MM.1S (cell line): ENCODE results near the gene ARSG.
"Not testable (repeated sequence)": the region's sequence is repeated elsewhere in the genome, so short reads cannot be mapped to it uniquely, and the experiment has no call there.

Experiments used
- DNase-seq: peaks from one replicate; pipeline ENCODE4 v3.0.0-alpha.2; 2015
- H2AFZ ChIP-seq: fragments of 300-600 bp; sonication (generic); 2 replicates; pipeline ENCODE4 v1.6.0; 2016; ENCODE audit warnings: antibody characterized with exemption, low read length
- H3F3A ChIP-seq: fragments of 300-600 bp; sonication (generic); 2 replicates; pipeline ENCODE4 v1.6.1; 2016; ENCODE audit warnings: mild to moderate bottlenecking, antibody characterized with exemption, low read length, moderate library complexity, mixed read lengths; ENCODE audit not compliant: insufficient read depth
- H3K27ac ChIP-seq: fragments of 300-600 bp; sonication (generic); 2 replicates; pipeline ENCODE4 v1.5.1; 2016; ENCODE audit warnings: mild to moderate bottlenecking, low read length
- H3K27me3 ChIP-seq: fragments of 300-600 bp; sonication (generic); replicated peaks from 2 replicates; pipeline ENCODE4 v1.6.0; 2016; ENCODE audit warnings: low read length; ENCODE audit not compliant: insufficient read depth
- H3K36me3 ChIP-seq: fragments of 300-600 bp; sonication (generic); replicated peaks from 2 replicates; pipeline ENCODE4 v1.6.1; 2016; ENCODE audit warnings: mild to moderate bottlenecking, low read length, mixed read lengths; ENCODE audit not compliant: insufficient read depth
- H3K4me1 ChIP-seq: fragments of 300-600 bp; sonication (generic); 2 replicates; pipeline ENCODE4 v1.6.1; 2016; ENCODE audit warnings: low read length, mixed read lengths
- H3K4me2 ChIP-seq: fragments of 300-600 bp; sonication (generic); 2 replicates; pipeline ENCODE4 v1.6.0; 2016; ENCODE audit warnings: low read depth, low read length
- H3K4me3 ChIP-seq: fragments of 300-600 bp; sonication (generic); 2 replicates; pipeline ENCODE4 v1.5.1; 2016; ENCODE audit warnings: low read length, mixed read lengths
- H3K79me2 ChIP-seq: fragments of 300-600 bp; sonication (generic); 2 replicates; pipeline ENCODE4 v1.6.1; 2016; ENCODE audit warnings: mixed run types, low read length, mixed read lengths
- H3K9ac ChIP-seq: fragments of 300-600 bp; sonication (generic); 2 replicates; pipeline ENCODE4 v1.6.1; 2016; ENCODE audit warnings: low read length, mixed read lengths
- H3K9me2 ChIP-seq: fragments of 300-600 bp; sonication (generic); replicated peaks from 2 replicates; pipeline ENCODE4 v1.6.1; 2016; ENCODE audit warnings: mild to moderate bottlenecking, low read length, mixed read lengths; ENCODE audit not compliant: insufficient read depth
- H3K9me3 ChIP-seq: fragments of 300-600 bp; sonication (generic); replicated peaks from 2 replicates; pipeline ENCODE4 v1.6.1; 2016; ENCODE audit warnings: mild to moderate bottlenecking, low read length, mixed read lengths; ENCODE audit not compliant: insufficient read depth
- H4K20me1 ChIP-seq: fragments of 300-600 bp; sonication (generic); 2 replicates; pipeline ENCODE4 v1.6.1; 2016; ENCODE audit warnings: mild to moderate bottlenecking, low read length, moderate library complexity, mixed read lengths; ENCODE audit not compliant: insufficient read depth
- EZH2 ChIP-seq: fragments of 300-600 bp; sonication (generic); optimal IDR thresholded peaks from 2 replicates; pipeline ENCODE3; 2017; ENCODE audit warnings: low read depth, mild to moderate bottlenecking, antibody characterized with exemption, low read length, mixed read lengths
- EZH2phosphoT487 ChIP-seq: fragments of 300-600 bp; sonication (generic); IDR thresholded peaks from 2 replicates; pipeline ENCODE4 v1.6.1; 2018; ENCODE audit warnings: antibody characterized with exemption, low read length
- TF ChIP-seq, protein P1 (sequence below): fragments of 300-600 bp; sonication (generic); IDR thresholded peaks from 2 replicates; pipeline ENCODE4 v1.5.1; 2016; ENCODE audit warnings: antibody characterized with exemption, low read length, mixed read lengths

The ARSG gene

DNA sequence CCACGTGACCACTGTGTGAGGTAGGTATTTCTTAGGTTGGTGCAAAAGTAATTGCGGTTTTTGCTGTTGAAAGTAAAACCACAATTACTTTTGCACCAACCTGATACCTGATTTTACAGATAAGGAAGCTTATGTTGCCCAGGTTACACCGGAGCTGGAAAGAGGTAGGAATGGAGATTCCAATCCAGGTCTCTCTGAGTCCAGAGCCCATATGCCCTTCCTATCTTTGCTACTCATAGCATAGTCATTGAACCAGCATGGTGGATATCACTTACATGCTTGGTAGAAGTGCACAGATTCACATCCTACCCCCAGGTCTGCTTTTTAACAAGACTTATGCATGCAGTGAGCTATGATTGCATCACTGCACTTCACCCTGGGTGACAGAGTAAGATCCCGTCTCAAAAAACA lies 61.8 kb downstream of the ARSG start:
- no peak for TF ChIP-seq EZH2phosphoT487
- TF ChIP-seq, protein P1, sequence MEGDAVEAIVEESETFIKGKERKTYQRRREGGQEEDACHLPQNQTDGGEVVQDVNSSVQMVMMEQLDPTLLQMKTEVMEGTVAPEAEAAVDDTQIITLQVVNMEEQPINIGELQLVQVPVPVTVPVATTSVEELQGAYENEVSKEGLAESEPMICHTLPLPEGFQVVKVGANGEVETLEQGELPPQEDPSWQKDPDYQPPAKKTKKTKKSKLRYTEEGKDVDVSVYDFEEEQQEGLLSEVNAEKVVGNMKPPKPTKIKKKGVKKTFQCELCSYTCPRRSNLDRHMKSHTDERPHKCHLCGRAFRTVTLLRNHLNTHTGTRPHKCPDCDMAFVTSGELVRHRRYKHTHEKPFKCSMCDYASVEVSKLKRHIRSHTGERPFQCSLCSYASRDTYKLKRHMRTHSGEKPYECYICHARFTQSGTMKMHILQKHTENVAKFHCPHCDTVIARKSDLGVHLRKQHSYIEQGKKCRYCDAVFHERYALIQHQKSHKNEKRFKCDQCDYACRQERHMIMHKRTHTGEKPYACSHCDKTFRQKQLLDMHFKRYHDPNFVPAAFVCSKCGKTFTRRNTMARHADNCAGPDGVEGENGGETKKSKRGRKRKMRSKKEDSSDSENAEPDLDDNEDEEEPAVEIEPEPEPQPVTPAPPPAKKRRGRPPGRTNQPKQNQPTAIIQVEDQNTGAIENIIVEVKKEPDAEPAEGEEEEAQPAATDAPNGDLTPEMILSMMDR: no peak
- TF ChIP-seq EZH2: no peak
- no peaks in the 10 kb centered on the region for H3F3A ChIP-seq
- H3K9me3 ChIP-seq: no peaks in the 10 kb centered on the region
- no peak overlapping the region for H3K9ac ChIP-seq
- no peaks in the 10 kb centered on the region for H3K36me3 ChIP-seq
- H3K4me1 ChIP-seq: no peaks in the 10 kb centered on the region
- no peak overlapping the region for H3K4me3 ChIP-seq
- DNase-seq: no peak
- no peaks in the 10 kb centered on the region for H3K79me2 ChIP-seq
- no peak overlapping the region for H3K4me2 ChIP-seq
- H2AFZ ChIP-seq: no peak overlapping the region
- H4K20me1 ChIP-seq: no peaks in the 10 kb centered on the region
- no peak overlapping the region for H3K27ac ChIP-seq
- no peaks in the 10 kb centered on the region for H3K9me2 ChIP-seq
- no peaks in the 10 kb centered on the region for H3K27me3 ChIP-seq

DNA sequence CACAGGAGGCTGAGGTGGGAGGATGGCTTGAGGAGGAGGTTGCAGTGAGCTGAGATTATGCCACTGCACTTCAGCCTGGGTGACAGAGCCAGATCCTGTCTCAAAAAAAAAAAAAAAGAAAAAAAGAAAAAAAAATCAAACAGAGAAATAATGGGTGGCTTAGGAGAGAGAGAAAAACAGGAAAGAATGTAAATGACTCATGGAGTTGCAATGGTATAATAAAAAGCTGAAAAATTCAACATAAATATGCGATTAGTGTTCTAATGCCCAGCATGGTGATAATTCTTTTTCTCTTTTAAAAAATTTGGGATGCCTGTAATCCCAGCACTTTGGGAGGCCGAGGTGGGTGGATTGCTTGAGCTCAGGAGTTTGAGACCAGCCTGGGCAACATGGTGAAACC lies 63.0 kb downstream of the ARSG start:
- H3K4me3 ChIP-seq, H3K79me2 ChIP-seq, H3K9me2 ChIP-seq, H3K27ac ChIP-seq, H3K4me1 ChIP-seq, H3K36me3 ChIP-seq, H3K9me3 ChIP-seq, H3K9ac ChIP-seq, H4K20me1 ChIP-seq, DNase-seq, H3K27me3 ChIP-seq, H3F3A ChIP-seq, H3K4me2 ChIP-seq, H2AFZ ChIP-seq: not testable (repeated sequence)

DNA sequence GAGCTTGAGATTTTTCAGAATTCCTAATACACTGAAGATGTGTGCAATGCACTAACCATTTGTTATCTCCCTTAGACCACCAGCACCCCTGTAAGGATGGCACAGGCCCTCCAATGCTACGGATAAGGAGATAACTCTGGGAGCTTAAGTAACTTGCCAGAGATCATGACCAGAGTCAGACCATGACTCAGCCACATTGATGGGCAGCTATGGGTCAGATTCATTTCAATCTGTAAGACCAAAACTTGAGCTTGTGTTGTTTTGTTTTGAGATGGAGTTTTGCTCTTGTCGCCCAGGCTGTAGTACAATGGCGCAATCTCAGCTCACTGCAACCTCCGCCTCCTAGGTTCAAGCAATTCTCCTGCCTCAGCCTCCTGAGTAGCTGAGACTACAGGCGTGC lies 63.8 kb downstream of the ARSG start:
- not testable (repeated sequence) for H3K9me2 ChIP-seq, H3K27ac ChIP-seq, H3K79me2 ChIP-seq, H3K4me2 ChIP-seq, H3K9me3 ChIP-seq, H3K4me3 ChIP-seq, H3K36me3 ChIP-seq, H3K4me1 ChIP-seq, H4K20me1 ChIP-seq, DNase-seq, H2AFZ ChIP-seq, H3K9ac ChIP-seq, H3F3A ChIP-seq, H3K27me3 ChIP-seq

GRCh38 chr17:68356520-68356919 lies 65.2 kb downstream of the ARSG start:
- H3K27ac ChIP-seq: no peak overlapping the region
- H3K79me2 ChIP-seq: no peaks in the 10 kb centered on the region
- no peak for TF ChIP-seq EZH2phosphoT487
- H4K20me1 ChIP-seq: no peaks in the 10 kb centered on the region
- no peak overlapping the region for H3K9ac ChIP-seq
- no peaks in the 10 kb centered on the region for H3F3A ChIP-seq
- H2AFZ ChIP-seq: no peak overlapping the region
- no peaks in the 10 kb centered on the region for H3K27me3 ChIP-seq
- no peak overlapping the region for H3K4me3 ChIP-seq
- DNase-seq: no peak
- H3K36me3 ChIP-seq: no peaks in the 10 kb centered on the region
- H3K4me1 ChIP-seq: no peaks in the 10 kb centered on the region
- H3K9me3 ChIP-seq: no peaks in the 10 kb centered on the region
- no peak overlapping the region for H3K4me2 ChIP-seq
- no peaks in the 10 kb centered on the region for H3K9me2 ChIP-seq

DNA sequence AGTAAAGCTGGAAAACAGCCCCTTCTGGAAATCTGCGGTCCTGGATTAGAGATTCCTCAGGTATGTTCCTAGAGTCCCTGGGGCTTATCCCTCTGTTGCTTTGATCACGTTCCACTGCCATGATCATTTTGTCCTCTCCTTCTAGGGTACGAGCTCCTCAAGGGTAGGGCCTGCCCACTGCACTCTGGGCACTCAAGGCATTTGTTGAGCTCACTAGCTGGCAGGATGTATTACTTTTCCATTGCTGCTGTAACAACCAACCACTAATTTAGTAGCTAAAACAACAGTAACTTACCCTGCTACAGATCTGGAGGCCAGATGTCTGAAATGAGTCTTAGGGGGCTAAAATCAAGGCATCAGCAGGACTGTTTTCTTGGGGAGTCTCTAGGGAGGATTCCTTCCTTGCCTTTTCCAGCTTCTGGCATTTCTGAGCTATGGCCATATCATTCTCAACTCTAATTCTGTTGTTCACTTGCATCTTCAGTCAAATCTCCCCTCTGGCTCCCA lies 65.7 kb downstream of the ARSG start:
- Histone ChIP-seq H3K27ac (no peak overlapping the region), H2AFZ (no peak overlapping the region), H3K27me3 (no peaks in the 10 kb centered on the region), H3F3A (no peaks in the 10 kb centered on the region), H3K4me1 (no peaks in the 10 kb centered on the region), H3K36me3 (no peaks in the 10 kb centered on the region), H4K20me1 (no peaks in the 10 kb centered on the region), H3K9me2 (no peaks in the 10 kb centered on the region), H3K4me2 (no peak overlapping the region), H3K9ac (no peak overlapping the region), H3K79me2 (no peaks in the 10 kb centered on the region), H3K4me3 (no peak overlapping the region), H3K9me3 (no peaks in the 10 kb centered on the region)
- no peak for DNase-seq
- TF ChIP-seq EZH2phosphoT487: no peak
- TF ChIP-seq, protein P1: no peak
- TF ChIP-seq EZH2: no peak
